SH-SY5Y (cell line): ENCODE data around the gene MANEA.

Experiments used
- GATA2 ChIP-seq: IDR thresholded peaks from 2 replicates; pipeline ENCODE4 v1.6.1; 2011; ENCODE audit warnings: mild to moderate bottlenecking, low read depth, low read length
- GATA3 ChIP-seq: IDR thresholded peaks from 2 replicates; pipeline ENCODE4 v1.6.1; 2011; ENCODE audit warnings: low read depth, mild to moderate bottlenecking, low read length, moderate library complexity

- TF ChIP-seq GATA3 (no peak), GATA2 (no peak)
These were observed 22.4 kb downstream of the MANEA start for GRCh38 chr6:95599706-95600105.
